GM12873 (cell line): ENCODE measurements around the gene ATP1A2.

Experiments
- TF ChIP-seq, protein P1 (sequence below): IDR thresholded peaks from 2 replicates; pipeline ENCODE4 v1.5.1; 2012; ENCODE audit warnings: low read depth, mild to moderate bottlenecking, moderate library complexity, low read length, control low read depth; ENCODE audit not compliant: insufficient read depth; ENCODE audit errors: missing control alignments

ATP1A2 gene

DNA sequence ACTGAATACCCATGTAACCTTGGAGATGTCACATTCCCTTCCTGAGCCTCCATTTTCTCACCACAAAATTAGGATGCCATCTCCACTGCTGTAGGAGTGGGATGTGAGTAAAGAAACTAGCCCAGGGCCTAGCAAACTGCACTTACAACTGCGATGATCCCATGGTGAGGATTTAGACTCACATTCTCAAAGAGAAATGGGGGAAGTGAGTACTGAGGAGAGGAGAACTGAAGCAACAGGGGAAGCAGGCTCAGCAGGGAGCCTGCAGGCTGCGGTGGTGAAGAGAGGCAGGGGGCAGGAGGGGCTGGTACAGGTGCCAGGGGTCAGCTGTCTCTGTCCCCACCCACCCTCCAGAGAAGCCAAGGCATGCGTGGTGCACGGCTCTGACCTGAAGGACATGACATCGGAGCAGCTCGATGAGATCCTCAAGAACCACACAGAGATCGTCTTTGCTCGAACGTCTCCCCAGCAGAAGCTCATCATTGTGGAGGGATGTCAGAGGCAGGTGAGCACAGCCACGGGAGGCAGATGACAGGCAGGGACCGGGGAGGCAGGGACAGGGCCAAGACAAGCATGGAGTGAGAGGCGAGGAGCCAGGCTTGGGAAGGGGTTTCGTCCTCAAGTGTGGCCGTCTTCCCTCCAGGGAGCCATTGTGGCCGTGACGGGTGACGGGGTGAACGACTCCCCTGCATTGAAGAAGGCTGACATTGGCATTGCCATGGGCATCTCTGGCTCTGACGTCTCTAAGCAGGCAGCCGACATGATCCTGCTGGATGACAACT is 19.4 kb downstream of the ATP1A2 start:
- TF ChIP-seq, protein P1, sequence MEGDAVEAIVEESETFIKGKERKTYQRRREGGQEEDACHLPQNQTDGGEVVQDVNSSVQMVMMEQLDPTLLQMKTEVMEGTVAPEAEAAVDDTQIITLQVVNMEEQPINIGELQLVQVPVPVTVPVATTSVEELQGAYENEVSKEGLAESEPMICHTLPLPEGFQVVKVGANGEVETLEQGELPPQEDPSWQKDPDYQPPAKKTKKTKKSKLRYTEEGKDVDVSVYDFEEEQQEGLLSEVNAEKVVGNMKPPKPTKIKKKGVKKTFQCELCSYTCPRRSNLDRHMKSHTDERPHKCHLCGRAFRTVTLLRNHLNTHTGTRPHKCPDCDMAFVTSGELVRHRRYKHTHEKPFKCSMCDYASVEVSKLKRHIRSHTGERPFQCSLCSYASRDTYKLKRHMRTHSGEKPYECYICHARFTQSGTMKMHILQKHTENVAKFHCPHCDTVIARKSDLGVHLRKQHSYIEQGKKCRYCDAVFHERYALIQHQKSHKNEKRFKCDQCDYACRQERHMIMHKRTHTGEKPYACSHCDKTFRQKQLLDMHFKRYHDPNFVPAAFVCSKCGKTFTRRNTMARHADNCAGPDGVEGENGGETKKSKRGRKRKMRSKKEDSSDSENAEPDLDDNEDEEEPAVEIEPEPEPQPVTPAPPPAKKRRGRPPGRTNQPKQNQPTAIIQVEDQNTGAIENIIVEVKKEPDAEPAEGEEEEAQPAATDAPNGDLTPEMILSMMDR, result no peak

DNA sequence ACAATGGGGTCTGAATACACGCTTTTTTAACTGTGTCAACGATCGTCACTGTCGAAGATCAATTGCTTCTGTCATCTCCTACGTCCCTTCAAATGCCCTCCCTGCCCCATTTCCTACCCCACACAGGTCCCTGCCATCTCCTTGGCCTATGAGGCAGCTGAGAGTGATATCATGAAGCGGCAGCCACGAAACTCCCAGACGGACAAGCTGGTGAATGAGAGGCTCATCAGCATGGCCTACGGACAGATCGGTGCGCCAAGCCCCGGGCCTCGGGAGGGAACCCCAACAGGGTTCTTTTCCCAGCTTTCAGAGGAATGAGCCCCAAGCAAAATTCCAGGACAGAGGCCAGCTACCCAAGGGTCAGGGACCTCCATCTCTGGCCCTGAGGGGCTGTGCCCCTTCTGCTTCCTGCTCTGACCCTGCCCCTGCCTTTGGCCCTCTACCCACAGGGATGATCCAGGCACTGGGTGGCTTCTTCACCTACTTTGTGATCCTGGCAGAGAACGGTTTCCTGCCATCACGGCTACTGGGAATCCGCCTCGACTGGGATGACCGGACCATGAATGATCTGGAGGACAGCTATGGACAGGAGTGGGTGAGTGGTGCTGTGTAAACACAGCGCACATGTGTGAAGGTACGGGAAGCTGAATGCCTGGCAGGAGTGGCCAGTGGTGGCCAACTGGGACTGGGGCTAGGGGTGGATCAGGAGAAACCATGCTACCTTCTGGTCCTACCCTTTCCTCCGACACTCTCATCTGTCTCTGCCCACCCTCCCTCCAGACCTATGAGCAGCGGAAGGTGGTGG is 20.8 kb downstream of the ATP1A2 start:
- TF ChIP-seq, protein P1, result no peak

DNA sequence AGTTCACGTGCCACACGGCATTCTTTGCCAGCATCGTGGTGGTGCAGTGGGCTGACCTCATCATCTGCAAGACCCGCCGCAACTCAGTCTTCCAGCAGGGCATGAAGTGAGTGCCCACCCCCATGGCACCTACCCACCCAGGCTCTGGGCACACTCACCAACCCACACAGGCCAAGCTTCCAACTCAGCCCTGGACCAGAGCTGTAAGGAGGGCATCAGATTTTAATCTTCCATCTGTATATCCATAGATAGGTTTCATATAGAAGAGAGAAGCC is 21.3 kb downstream of the ATP1A2 start:
- TF ChIP-seq, protein P1, result no peak

DNA sequence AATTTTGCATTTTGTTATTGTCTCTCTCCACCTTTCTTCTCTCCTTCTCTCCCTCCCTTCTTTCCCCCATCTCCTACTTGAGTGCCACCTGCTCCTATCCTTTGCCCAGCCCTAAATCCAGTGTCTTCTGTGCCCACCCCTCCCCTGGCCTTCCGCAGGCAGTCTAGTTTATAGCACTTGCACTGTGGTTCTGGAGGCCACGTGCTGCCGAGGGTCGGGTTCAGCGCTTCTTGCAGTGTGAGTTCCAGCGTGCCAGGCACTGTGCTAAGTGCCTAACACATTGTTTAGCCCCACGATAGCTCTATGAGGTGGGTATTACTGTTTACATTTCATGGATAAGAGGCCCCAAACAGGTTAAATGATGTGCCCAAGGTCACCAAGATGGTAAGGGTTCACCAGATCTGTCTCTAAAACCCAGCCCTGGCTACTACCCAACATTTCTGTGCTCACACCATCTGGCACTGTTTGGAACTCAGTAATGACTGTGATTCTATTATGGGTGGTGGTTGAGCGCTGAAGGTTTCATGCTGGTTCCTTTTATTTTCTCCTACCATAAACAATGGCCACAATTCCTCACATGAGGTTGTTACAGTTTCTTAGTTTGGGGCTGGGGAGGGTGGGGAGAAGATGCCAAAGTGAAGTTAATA is 21.8 kb downstream of the ATP1A2 start:
- TF ChIP-seq, protein P1, result no peak

DNA sequence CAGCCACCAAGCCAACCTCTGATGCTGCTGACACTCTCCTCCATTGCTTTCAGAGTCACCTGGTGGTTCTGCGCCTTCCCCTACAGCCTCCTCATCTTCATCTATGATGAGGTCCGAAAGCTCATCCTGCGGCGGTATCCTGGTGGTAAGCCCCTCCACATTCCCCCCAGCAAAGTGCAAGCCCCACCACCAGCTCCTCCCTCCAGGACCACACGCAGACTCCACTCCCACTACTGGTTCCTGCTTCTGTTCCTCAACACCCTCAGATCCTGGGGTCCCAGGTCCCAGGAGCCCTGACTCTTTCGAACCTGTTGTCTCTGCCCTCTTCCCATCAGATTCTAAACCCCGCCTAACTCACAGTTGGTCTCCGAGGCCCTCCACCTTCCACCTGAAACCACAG is 24.3 kb downstream of the ATP1A2 start:
- TF ChIP-seq, protein P1, result no peak

DNA sequence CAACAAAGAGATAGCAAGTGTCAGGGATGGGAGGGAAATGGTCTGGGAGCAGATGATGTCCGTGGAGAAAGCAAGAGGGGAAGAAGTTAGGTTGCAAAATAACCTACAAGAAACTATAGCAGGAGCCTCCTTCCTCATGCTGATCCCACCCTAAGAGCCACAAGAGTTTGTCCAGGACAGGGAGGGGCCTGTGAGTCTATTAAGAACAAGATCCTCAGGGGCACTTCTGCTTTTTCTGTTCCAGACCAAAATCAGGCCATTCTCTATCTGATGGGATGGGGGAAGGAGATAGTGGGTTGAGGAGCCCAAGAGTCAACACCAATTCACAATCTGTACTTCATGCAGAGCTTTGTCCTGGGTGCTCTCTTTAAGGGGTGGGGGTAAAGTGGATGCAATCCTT is 28.1 kb downstream of the ATP1A2 start:
- TF ChIP-seq, protein P1, result no peak

DNA sequence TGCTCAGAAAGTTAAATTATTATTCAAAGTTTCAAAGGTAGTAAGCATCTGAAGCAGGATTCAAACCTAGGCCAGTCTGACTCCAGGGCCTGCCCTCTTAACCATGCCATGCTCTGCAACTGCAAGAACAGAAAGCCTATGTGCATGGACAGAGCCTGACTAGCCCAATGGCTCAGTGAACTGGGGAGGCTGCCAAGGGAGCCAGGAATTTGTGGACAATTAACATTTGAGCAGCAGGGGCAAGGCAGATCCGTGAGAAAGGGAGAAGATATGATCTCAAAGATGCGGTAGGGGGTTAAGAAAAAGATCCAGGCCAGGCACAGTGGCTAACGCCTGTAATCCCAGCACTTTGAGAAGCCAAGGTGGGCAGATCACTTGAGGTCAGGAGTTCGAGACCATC is 29.4 kb downstream of the ATP1A2 start:
- TF ChIP-seq, protein P1, result no peak
